Measurements from ENCODE around the gene WDR46. TPM values are rescaled to one million over a fixed set of nuclear protein-coding genes. Genes with fewer than 3 reads are reported as not detected.
A peak's percentile ranks its signal among the peaks of the same experiment; 100 is the strongest.

The WDR46 gene
- total and polyA plus RNA-seq, 2 of the 13 experiments (the other 11 are each of a cell fraction or from before 2014, with no cell fraction given), result 47.4 to 105 TPM

GRCh38 chr6:33297406-33297955 lies 8.4 kb upstream of the WDR46 start:
- Histone ChIP-seq H3K36me3 (replicated peaks in 1 of 2; ENCODE audit: control insufficient read depth in 1 of 2, insufficient read depth in 2 of 2, low read length in 2 of 2) (peaks cover 5 to 12% of the 10 kb centered on the region in 2 experiments; a peak in 3 of 5 replicates), H4K20me1 (ENCODE audit: insufficient read depth, low read length) (no peaks in the 10 kb centered on the region), H3K79me2 (ENCODE audit: insufficient read depth, low read length) (peaks cover 12% of the 10 kb centered on the region), H3K4me2 (ENCODE audit: low read depth, low read length) (peak overlapping the region; percentile 92), H3K9ac (ENCODE audit: insufficient read depth, low read depth, low read length) (peak overlapping the region; percentile 58), H3K4me1 (ENCODE audit: insufficient read depth, low read length) (peaks cover 27% of the 10 kb centered on the region), H3K27ac (ENCODE audit: extremely low read length, insufficient read depth, low read length) (peak overlapping the region; percentile 93), H3K9me3 (ENCODE audit: low read length) (no peaks in the 10 kb centered on the region), H3K27me3 (ENCODE audit: control insufficient read depth in 1 of 2, insufficient read depth in 2 of 2, low read length in 2 of 2) (no peaks in the 10 kb centered on the region; a peak in 1 of 5 replicates), H3K4me3 (replicated peaks in 1 of 3; ENCODE audit: insufficient read depth in 1 of 3, low read depth in 2 of 3, low read length in 3 of 3) (peak overlapping the region; percentile 75 to 88 (median 79)), H2AFZ (ENCODE audit: low read length) (no peak overlapping the region)
- BruUV-seq (replicated peaks), result no TSS peak
- 8% methylated on average over 10 of the region's 16 CpGs for WGBS (ENCODE audit: low lambda C conversion rate)
- POLR2A ChIA-PET, result interaction anchor here (1.1 to 3.3 kb wide), 11 partner anchors 9 to 325 kb away, joined by 3 to 40 read pairs (median 8); partner anchors contain the start of genes B3GALT4, HSD17B8, PFDN6 and RPS18
- in situ Hi-C loops (cut with HindIII; ENCODE audit: extremely low pct_ligation_motif_present, low pct_unique_long_range_greater_than_20kb), result loop anchor here (5.0 to 25.0 kb wide), 2 partner anchors 95 to 115 kb away; partner anchors contain the start of genes CUTA, HSD17B8, PHF1 and RXRB
- DNase-seq (ENCODE audit: low spot score), result no peak
- intact Hi-C loops (cut with micrococcal nuclease; ENCODE audit: unreplicated experiment), result no loop called here
- CTCF ChIA-PET (ENCODE audit: low intra/inter-chr PET ratio, low total read pairs), result interaction anchor here (1.2 to 3.3 kb wide), 3 partner anchors 8 to 94 kb away, joined by 3 to 52 read pairs (median 3); partner anchors contain the start of genes KIFC1, PFDN6 and WDR46
- FAIRE-seq, result no peak
- ATAC-seq, result peak; percentile 45
- TF ChIP-seq ZFP41 (CRISPR knock-in tag; IDR thresholded peaks at IDR 0.05; ENCODE audit: borderline replicate concordance) (no peak), ASH2L (IDR thresholded peaks at IDR 0.05; ENCODE audit: insufficient read length, low read depth, low read length) (peak; percentile 26), NCOR1 (IDR thresholded peaks at IDR 0.05; ENCODE audit: borderline replicate concordance, low read length) (peak; percentile 47; the same call in 1 of the 2 replicates), GATA4 (IDR thresholded peaks at IDR 0.05; ENCODE audit: borderline replicate concordance, low read depth) (no peak), AGO1 (IDR thresholded peaks at IDR 0.05; ENCODE audit: low read depth, low read length, poor library complexity, severe bottlenecking) (peak; percentile 47), MTA1 (CRISPR knock-in tag; IDR thresholded peaks at IDR 0.05; ENCODE audit: borderline replicate concordance) (peak; percentile 8; the same call in 1 of the 2 replicates), TARDBP (CRISPR knock-in tag; IDR thresholded peaks at IDR 0.05) (0 out of 2 replicates have a peak, but pooled peaks have one; percentile 62), ATF7-NPFF (CRISPR knock-in tag; IDR thresholded peaks at IDR 0.05; ENCODE audit: low read depth) (peak; percentile 46; the same call in 1 of the 2 replicates), ZNF281 (CRISPR knock-in tag; IDR thresholded peaks at IDR 0.05; ENCODE audit: borderline replicate concordance) (peak; percentile 57; the same call in 1 of the 2 replicates), PHF20 (CRISPR knock-in tag; IDR thresholded peaks at IDR 0.05) (peak; percentile 1; the same call in 1 of the 2 replicates), SKI (IDR thresholded peaks at IDR 0.05; ENCODE audit: partially characterized antibody) (no peak), ZBTB42 (CRISPR knock-in tag; IDR thresholded peaks at IDR 0.05) (0 out of 2 replicates have a peak, but pooled peaks have one; percentile 15), SUZ12 (IDR thresholded peaks at IDR 0.05; ENCODE audit: low read depth, low read length) (no peak), KDM5A (IDR thresholded peaks at IDR 0.05; ENCODE audit: borderline replicate concordance, low read length) (no peak; the same call in 1 of the 2 replicates)
- TF ChIP-seq, protein P1, sequence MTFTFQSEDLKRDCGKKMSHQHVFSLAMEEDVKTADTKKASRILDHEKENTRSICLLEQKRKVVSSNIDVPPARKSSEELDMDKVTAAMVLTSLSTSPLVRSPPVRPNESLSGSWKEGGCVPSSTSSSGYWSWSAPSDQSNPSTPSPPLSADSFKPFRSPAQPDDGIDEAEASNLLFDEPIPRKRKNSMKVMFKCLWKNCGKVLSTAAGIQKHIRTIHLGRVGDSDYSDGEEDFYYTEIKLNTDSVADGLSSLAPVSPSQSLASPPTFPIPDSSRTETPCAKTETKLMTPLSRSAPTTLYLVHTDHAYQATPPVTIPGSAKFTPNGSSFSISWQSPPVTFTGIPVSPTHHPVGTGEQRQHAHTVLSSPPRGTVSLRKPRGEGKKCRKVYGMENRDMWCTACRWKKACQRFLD (CRISPR knock-in tag; IDR thresholded peaks at IDR 0.05; ENCODE audit: borderline replicate concordance), result no peak
- TF ChIP-seq, protein P2, sequence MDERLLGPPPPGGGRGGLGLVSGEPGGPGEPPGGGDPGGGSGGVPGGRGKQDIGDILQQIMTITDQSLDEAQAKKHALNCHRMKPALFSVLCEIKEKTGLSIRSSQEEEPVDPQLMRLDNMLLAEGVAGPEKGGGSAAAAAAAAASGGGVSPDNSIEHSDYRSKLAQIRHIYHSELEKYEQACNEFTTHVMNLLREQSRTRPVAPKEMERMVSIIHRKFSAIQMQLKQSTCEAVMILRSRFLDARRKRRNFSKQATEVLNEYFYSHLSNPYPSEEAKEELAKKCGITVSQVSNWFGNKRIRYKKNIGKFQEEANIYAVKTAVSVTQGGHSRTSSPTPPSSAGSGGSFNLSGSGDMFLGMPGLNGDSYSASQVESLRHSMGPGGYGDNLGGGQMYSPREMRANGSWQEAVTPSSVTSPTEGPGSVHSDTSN (CRISPR knock-in tag; IDR thresholded peaks at IDR 0.05), result peak; percentile 55; the same call in 1 of the 2 replicates
